CD4-positive, alpha-beta T cell treated with Interleukin-12 subunit alpha and Interleukin-12 subunit beta, for 1 hour (primary cell): ENCODE measurements around the gene SH2D4B.

Experiments
- DNase-seq: peaks from one replicate; pipeline ENCODE4 v3.0.0-alpha.2; 2020

The SH2D4B gene

DNA sequence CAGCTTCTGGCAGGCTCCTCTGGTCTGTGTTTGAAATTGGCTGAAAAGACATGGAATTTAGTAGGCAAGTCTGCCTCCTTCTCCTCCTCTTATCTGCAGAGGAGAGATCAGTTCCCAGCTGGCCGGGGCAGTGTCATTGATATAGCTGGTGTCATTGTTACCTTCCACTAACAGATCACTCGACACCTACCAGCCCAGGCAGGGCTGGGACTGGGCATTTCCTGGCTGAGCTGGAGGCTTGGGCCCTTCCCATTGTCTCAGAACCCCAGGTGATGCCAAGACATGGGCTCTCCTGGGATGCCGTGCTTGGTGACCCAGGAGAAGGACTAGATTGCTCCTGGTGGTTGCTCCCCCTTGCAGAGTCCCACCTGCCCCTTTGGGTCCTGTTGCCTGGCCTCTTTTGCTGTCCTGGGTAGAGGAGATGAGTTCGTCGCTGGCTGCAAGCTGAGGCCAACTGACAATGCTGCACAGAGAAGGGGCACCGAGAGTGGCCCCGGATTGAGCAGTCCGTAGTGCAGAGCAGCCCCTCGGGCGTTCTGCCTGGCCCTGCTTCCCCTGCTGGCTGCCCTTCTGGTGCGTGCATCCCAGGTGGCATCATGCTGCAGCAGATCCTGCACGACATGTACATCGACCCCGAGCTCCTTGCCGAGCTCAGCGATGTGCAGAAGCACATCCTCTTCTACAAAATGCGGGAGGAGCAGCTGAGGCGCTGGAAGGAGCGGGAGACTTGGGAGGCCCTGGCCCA lies at the start of gene SH2D4B:
TSS of gene SH2D4B (plus strand) at position 167 of the 745 bp plus-strand sequence. CDS start at position 597, 430 bp downstream.
- DNase-seq, result no peak

DNA sequence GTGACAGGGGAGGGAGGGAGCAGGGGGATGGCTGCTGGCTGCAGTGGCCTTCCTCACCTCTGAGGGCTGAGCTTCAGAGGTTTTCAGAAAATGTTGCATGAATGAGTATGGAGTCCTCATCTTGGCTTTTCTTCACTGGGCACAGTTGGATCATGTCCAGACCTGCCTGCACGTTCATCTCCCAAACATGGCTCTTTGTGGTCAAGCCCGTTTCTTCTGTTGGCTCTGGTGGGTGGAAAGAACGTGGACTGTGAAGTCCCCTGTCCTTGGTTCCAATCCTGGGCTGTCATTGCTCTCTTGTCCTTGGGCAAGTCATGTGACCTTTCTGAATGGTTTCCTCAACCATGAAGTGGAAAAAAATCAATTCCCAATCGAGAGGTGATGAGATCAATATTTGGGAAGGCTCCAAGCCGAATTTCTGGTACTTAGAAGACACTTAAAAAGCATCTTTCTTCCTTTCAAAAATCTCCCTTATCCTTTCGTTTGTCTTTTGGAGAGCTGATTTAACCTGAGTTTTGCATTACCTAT lies 49.1 kb upstream of the SH2D4B start:
- DNase-seq, result no peak

GRCh38 chr10:80489371-80490112 lies 48.2 kb upstream of the SH2D4B start:
- no peak for DNase-seq

- DNase-seq, result no peak
Measured at GRCh38 chr10:80491251-80492102, 46.2 kb upstream of the SH2D4B start.

DNA sequence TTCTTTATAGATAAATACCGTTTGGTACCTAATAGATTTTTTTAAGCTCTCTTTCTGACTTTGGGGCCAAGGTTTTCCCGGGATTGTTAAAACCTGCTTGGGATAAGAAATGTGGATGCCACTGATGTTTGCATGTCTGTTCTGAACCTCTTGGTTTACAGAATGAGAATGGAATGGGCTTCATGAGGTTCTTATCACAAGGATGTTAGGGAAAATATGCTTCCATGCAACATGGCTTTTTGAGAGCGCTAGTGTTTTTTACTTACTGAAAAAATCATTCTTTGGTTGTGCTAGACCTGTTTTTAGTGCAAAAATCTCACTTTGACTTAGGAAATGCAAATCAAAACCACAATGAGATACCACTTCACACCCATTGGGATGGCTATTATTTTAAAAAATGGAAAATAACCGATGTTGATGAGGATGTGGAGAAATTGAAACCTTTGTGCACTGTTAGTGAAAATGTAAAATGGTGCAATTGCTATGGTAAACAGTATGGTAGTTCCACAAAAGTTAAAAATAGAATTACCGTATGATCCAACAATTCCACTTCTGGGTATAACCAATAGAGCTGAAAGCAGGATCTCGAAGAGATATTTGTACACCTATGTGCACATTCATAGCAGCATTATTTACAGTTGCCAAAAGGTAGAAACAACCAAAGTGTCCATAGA lies 44.7 kb upstream of the SH2D4B start:
- no peak for DNase-seq

GRCh38 chr10:80493522-80494051 lies 44.1 kb upstream of the SH2D4B start:
- peak; percentile 44 for DNase-seq

GRCh38 chr10:80496555-80497172 lies 41.0 kb upstream of the SH2D4B start:
- DNase-seq, result no peak

DNA sequence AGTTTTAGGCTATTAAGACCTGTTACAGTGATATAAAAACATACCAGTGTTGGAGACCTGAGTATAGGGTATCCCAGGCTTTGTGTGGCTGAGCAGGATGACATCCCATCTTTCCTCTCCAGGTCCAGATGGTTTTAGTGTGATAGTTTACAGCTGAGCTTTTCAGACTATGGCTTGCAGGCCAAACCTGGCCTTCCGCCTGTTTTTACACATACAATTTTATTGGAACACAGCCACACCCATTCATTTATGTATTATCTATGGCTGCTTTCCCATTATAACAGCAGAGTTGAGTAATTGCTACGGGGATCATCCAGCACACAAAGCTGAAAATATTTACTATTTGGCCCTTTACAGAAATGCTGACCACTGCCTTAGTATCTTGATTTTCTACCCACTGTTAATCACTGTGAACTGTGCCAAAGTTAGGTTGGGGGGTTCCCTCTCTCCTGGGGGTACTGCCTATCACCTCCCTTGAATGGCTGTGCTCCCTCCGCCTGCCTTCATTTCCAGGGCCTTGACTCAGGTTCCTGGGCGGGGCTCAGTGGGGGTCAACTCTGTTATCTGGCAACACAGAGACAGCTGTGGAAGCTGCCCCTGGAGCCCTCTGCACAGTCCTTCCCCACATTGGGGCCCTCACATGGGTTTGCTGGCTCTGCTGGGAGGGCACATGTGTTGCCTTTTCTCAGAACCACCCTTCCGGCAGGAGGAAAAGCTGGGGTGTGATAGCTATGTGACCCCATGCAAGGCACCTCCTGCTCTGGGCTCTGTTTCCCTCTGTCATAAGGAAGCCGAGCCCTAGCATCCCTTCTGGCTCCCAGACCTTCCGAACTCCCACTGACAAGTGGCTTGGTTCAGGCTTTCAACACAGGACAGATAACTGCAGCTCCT lies 40.3 kb upstream of the SH2D4B start:
- DNase-seq, result no peak

- no peak for DNase-seq
Measured at GRCh38 chr10:80498078-80498832, 39.4 kb upstream of the SH2D4B start.

DNA sequence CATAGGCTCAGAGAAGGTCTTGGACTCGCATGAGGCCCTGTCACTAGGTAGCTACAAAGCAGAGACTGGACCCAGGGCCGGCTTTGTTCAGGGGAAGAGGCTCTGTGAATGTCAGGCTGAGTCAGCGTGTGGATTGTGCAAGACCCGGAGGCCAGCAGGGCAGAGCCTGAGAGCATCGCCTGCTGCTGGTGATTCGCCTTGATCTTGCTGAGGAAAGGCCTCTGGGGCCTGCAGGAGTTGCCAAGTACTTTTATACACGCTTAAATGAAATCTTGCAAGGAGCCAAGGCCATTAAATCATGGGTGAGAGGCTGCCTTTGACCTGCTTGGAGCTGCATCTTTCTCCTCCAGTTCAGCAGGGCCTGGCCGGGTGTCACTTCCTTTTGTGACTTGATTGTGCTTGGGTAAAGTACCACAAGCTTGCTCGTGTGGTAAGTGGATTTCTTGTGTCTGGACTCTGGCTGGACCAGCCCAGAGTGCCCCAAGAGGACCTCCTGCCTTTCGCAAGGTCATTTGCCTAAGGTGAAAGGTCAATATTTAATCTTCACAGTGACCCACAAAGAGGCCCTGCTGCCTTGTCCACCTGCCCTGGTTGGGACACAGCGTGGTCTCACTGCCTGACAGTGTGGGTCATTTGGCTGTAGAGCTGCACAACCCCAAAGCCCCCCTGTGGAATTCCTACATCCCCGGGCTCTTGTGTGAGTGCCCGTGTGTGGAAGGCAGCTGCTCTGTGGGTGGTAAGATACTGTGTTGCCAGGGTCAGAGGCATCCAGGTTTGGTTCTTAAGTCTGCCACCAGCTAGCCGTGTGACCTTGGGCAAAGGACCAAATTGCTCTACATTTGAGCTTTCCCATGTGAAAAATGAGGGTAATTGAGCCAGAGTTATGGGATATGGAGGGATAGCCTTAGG lies 38.6 kb upstream of the SH2D4B start:
- peak; percentile 45 for DNase-seq

DNA sequence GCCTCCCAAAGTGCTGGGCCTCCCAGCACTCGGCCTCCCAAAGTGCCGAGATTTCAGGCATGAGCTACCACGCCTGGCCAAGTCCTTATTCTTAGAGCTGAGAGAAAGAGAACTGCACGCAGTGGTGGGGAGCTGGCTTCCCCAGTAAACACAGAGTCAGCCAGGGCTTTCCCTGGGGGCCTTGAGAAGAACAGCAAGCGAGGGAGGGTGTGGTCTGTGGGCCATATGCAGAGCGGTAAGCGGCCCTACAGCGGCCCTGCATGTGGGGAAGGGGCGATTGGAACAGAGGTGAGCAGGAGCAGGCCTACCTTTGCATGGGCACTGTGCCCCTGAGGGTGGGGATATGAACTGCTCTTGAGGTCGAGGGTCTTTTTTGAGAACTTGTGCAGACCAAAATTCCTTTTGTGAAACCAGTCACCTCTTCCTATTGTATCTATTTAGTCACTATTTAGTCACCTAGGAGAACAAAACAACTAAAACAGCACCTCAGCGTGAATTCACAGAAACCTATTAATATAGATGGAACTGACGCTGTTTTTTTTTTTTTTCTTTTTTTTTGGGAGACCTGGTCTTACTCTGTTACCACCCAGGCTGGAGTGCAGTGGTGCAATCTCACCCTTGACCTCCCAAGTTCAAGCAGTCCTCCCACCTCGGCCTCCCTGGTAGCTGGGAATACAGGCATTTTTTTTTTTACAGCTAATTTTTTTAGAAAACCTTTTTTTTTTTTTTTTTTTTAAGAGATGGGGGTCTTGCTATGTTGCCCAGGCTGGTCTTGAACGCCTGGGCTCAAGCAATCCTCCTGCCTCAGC lies 36.9 kb upstream of the SH2D4B start:
- DNase-seq, result no peak

- DNase-seq, result no peak
Measured at GRCh38 chr10:80501381-80501912, 36.3 kb upstream of the SH2D4B start.

DNA sequence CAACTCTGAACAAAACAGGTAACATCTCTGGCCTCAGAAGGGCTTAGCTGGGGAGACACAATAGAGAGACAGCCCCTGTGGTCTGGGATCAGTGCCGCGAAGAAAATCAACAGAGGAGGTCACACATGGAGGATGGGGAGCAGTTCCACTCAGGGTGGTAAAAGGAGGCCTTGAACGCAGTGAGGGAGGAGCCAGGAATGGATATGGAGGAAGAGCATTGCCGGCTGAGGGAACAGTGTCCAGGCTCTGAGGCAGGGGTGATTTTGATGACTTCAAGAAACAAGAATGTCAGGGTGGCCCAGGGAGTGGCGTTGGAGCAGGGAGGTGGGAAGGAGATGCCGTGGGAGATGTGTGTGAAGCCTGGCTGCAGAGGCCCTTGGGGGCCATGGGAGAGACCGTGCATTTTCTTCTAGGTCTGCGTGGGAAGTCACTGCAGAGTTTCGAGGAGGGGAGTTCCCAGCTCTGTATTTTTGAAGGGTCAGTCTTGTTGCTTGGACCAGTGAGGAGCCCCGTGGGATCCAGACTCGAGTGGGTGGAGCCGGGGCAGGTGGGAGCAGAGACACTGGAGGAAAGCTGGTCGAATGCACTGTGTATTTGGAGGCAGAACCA lies 35.7 kb upstream of the SH2D4B start:
- no peak for DNase-seq

DNA sequence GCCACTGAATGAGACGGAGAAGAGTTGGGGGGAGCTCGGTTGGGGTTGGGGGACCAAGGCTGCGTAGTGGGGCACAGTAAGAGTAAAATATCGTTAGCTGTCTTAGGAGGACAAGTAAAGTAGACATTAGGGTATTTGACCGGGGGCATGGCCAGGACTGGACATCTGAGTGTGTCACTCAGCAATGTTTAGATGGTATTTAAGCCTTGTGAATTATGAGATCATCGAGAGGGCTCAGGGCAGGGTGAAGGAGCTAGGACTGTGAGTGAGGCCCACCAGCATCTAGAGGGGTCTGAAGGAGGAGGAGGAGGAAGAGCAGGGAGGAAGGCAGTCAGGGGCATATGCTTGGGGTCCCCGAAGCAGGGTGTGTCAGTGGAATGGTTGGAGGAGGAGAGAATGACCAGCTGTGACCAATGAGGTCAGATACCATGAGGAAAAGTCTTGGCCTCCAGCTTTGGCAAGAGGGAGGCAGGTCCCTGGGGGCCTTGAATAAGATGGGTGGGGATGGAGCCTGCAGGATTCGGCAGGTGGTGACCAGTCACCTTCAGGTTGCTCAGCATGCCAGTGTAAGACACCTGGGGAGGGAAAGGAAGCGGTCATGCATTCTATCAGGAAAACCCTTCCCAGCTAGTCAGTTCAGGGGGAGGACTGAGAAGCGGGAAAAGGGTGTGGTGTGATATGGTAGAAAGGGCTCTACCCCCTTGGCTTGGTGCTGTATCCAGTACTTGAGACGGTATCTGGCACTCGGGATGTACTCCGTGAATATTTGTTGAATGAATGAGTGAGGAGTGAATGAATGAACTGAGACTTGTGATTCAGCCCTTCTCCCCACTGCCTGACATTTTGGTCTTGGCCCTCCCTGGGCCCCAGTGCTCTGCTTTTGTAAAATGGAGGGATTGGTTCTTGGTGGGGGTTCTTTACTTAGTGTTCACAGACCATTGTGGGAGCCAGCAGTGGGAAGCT lies 34.8 kb upstream of the SH2D4B start:
- DNase-seq, result no peak

DNA sequence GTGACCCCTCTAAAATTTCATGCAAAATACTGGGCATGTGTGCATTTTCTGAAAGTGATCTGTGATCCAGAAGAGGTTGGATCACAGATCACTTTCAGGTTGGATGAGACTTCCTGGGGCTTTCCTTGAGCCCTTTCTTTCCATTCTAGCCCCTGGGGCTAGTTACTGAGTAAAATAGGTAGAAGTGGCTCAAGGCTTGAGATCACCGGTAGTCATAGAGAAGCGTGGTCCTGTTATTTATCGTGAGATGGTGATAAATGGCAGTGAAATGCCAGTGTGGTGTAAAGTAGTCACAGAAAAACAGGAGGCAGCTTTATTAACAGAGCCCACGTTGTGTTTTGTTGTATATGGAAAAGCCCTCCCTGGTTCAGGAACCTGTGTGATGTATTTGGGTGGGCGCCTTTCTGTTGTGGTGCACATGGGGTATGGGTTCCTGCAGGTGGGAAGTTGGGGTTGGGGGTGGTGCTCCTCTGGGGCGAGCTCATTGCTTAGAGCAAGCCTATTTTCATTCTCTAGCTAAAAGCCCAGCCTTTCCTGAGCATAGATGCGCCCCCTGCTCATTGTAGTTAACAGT lies 34.0 kb upstream of the SH2D4B start:
- no peak for DNase-seq
